H4 (cell line): Measurements from ENCODE around the gene CDC42BPB. TPM values are rescaled to one million over a fixed set of nuclear protein-coding genes. Genes with fewer than 3 reads are reported as not detected.
"Not testable (repeated sequence)": the region's sequence is repeated elsewhere in the genome, so short reads cannot be mapped to it uniquely, and the experiment has no call there.

ENCODE experiments used
- DNase-seq: peaks from one replicate; pipeline ENCODE4 v3.0.0-alpha.2; 2015; ENCODE audit warnings: low spot score
- total RNA-seq: library from RNA; depleted of rRNA; stranded (reverse); fragments of >200 nt; shearing (Covaris generic); gene quantifications from 2 replicates; pipeline ENCODE4 v1.2.3, GENCODE V29; 2014; rRNA removed

Gene CDC42BPB
- total RNA-seq, 1 experiment from 2014 or later: 18.2 TPM

DNA sequence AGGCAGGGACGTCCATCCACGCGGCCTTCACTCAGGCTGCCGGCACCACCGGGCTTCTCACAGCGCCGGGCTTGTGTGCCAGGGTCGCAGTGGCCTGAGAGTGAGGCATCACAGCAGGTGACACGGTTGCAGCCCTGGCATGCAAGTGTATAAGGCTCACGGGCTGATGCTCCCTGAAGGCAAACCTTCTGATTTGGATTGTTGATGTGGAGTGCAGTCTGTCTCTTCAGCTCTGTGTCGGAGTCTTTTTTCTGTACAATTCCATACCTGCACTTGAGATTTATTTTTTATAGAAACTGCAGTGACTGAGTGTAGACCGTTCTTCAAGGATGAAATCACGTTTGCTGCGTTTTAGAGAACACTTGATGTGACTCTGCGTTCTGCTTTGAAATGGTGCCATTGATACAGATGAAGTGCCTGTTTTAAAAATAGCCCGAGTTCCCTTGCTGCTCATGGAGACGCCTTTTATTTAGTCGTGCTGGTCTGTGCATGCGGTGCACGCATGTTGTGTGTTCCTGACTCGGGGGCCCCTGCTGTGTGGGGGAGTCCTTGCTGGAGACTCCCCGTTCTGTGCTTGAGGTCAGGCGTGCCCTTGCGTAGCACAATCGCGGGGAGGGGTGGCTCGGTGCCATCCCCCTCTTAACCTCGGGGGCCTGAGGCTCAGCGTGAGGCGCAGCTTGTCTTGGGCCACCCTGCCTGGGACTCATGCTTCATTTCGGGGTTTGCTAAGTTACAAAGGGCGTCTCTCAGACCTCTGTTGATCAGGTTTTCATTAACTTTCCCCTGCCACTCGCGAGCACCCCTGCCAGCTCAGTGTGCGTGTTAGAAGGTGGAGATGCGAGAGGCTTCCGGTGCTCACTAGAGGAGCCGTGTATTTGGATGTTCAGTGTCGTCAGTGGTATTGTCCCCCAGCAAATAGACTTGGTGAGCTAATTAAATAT, 156.4 kb downstream of the CDC42BPB start:
- DNase-seq: no peak

DNA sequence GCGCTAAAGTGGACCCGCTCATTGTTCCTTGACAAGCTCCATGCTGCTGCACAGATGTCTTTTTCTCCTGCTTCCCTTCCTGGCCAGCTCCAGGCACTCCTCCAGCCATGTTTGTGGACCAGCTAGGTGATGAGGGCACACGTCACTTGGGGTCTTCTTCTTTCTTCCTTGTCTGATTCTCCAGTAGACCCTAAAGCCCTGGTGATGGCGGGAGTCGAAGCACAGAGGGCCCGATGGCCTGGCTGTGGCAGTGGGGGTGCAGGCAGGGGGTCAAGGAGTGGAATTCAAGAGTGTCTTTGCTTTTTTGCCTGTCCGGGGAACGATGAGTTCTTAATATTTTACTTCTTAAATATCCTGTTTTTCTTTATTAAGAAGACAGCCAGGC, 157.8 kb downstream of the CDC42BPB start:
- DNase-seq: no peak

- no peak for DNase-seq
These were observed 158.4 kb downstream of the CDC42BPB start for GRCh38 chr14:102898776-102899515.

- no peak for DNase-seq
These were observed 159.1 kb downstream of the CDC42BPB start for GRCh38 chr14:102898298-102898697.

DNA sequence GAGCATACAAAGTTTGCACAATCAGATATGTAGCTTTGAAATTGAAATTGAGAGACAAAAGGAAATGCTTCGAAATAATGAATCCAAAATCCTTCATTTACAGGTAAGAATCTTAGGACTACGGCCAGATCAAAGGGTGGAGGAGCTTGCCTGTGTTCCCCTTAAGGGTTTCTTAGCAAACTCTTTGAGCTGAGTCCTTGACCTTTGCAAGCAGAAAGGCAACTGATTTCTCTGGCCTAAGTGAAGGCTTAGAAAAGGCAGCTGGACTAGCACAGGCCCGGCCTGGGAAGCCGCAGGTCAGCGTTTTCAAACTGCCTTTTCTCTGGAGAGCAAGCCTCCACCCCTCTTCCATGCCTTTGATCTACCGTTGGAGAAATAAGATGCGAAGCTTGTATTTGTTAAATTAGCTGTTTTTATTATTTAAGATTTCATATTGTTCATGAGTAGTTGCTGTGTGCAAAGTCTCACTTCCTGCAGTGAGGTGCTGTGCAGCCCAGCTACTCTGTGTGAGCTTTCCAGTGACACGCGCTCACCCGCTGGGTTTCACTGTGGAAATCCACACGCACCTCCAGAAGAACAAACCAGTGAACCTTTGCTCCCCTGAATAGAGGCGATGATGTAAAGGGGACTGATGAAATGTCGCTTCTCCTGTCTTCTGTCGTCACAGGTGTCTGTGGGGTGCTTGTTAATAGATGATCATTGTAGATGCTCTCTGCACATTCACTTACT, 159.9 kb downstream of the CDC42BPB start:
- no peak for DNase-seq

GRCh38 chr14:102896735-102897134, 160.6 kb downstream of the CDC42BPB start:
- not testable (repeated sequence) for DNase-seq

- DNase-seq: no peak
These were observed 163.9 kb downstream of the CDC42BPB start for GRCh38 chr14:102893452-102893851.

- no peak for DNase-seq
These were observed 164.7 kb downstream of the CDC42BPB start for GRCh38 chr14:102892651-102893050.

DNA sequence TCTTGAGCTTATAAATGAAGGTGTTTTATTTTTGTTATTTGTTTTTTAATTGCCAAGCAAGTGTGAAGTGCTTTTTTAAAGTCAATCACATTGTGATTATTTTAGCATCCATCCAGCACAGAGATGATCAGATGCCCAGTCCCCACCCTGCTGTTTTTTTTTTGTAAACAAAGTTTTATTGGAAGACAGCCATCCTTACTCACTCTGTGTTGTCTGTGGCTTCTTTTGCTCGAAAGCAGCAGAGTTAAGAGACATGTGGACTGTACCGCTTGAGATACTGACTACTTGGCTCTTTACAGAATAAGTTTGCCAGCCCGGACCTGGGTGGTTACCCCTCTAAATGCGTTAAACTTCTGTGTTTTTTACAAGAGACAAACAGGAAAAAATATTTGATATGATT, 165.8 kb downstream of the CDC42BPB start:
- peak; percentile 33 for DNase-seq

DNA sequence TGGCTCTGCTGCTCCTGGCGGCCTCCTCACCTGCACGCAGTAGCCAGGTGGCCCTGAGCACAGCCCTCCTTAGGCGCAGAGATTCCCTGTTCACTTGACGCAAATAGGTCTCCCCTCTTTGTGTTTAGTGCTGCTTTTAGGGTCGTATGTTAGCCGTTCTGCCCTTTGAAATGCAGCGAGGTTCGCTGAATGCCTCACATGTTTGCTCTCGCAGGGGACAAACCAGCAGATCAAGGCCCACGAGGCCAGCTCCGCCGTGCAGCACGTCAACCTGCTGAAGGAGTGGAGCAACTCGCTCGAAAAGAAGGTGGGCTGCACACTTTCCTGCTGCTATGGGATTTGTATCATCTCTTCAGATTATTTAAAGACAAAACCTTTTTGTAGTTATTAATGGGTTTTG, 166.2 kb downstream of the CDC42BPB start:
- DNase-seq: no peak

DNA sequence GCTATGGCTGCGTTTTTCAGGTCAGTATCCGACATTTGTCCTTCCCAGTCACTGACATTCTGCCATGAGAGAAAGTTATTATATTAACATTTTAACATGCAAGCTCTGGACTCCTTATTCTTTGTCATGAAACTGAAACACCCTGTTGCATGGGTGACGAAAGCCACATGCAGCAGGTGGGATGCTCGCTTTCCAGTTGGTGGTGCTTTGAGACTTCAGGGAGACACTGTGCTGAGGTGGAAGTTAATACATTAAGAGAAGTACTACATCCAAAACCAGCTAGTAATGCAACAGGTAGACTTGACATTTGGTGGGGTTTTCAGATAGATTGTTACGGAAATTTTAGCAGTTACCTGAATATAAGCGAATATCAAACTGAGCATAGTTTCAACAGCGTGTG, 167.7 kb downstream of the CDC42BPB start:
- no peak for DNase-seq

DNA sequence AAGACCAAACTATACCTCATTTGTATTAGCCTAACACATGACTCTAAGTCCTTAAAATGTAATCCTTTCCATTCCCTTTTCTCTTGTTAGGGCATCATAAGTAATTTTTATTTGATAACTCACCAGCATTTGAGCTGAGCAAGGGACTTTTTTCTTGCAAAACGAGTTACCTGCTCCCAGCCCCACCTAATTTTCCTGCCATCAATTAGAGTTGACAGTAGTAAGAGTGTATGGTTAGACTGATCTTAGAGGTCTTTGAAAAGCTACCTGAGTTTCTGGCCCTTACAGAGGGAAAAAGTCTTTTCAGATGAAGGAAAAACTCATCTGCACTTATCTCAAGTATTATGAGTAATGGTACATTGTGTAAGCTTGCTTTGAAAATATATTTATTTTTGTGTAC, 168.6 kb downstream of the CDC42BPB start:
- no peak for DNase-seq

- no peak for DNase-seq
These were observed 171.5 kb downstream of the CDC42BPB start for GRCh38 chr14:102885737-102886447.

- DNase-seq: no peak
These were observed 173.8 kb downstream of the CDC42BPB start for GRCh38 chr14:102883554-102883953.

DNA sequence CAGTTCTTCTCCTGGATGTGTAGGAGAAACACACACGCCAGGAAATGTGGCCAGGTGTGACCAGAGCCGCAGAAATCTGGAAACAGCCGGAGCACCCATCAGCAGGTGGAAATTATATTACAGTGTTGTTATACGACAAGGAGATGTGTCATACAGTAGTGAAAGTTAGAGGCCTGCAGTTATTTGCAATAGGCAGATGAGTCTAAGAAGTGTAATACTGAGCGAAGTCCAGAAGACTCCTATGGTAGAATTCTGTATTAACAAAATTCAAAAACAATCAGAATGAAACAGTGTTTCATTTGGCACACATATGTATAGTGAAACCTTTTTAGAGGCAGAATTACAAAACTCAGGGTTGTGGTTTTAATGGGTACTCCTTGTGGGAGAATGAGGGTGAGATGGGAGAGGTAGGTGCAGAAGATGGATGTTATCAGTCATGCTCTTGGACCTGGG, 174.2 kb downstream of the CDC42BPB start:
- no peak for DNase-seq

Other genes starting within 250 kb of the CDC42BPB start
- not detected in 2 replicates for gene AMN, start 134.9 kb downstream of the CDC42BPB start, total RNA-seq
- not detected in 2 replicates for gene LBHD2, start 26.7 kb upstream of the CDC42BPB start, total RNA-seq
- gene EXOC3L4, start 37.2 kb upstream of the CDC42BPB start, total RNA-seq: not detected in 2 replicates
- gene TNFAIP2, start 65.9 kb upstream of the CDC42BPB start, total RNA-seq: 0.41 and 5.3 TPM in 2 replicates